NCI-H187 treated with DMSO at 0.1 percent for 48 hours (cell line): ENCODE results near the gene MEOX1.

Source experiments
- DNase-seq: peaks from one replicate; lab custom pipeline; 2025; lab: John Stamatoyannopoulos, UW

Gene MEOX1

GRCh38 chr17:43591001-43591400 lies 70.7 kb downstream of the MEOX1 start:
- DNase-seq = no peak
